Loucy (cell line): ENCODE results near the gene MYG1.
"Not testable (repeated sequence)": the region's sequence is repeated elsewhere in the genome, so short reads cannot be mapped to it uniquely, and the experiment has no call there.

Source experiments
- H2AFZ ChIP-seq: fragments of 200-600 bp; sonication (generic); 2 replicates; pipeline ENCODE4 v1.6.0; 2016; ENCODE audit warnings: antibody characterized with exemption, mild to moderate bottlenecking, low read length, moderate library complexity
- H3F3A ChIP-seq: fragments of 200-600 bp; 2 replicates; pipeline ENCODE4 v1.6.0; 2016; ENCODE audit warnings: antibody characterized with exemption, low read depth, mild to moderate bottlenecking
- H3K27me3 ChIP-seq: fragments of 200-600 bp; sonication (generic); 2 replicates; pipeline ENCODE4 v1.6.1; 2014; ENCODE audit warnings: low read length, mild to moderate bottlenecking; ENCODE audit not compliant: insufficient read depth, poor library complexity, severe bottlenecking
- H3K36me3 ChIP-seq: fragments of 200-600 bp; sonication (generic); 2 replicates; pipeline ENCODE4 v1.6.1; 2016; ENCODE audit warnings: low read length; ENCODE audit not compliant: insufficient read depth
- H3K4me1 ChIP-seq: fragments of 200-600 bp; sonication (generic); 2 replicates; pipeline ENCODE4 v1.5.1; 2014; ENCODE audit warnings: low read length, mild to moderate bottlenecking; ENCODE audit not compliant: insufficient read depth, poor library complexity, severe bottlenecking
- H3K4me2 ChIP-seq: fragments of 200-600 bp; sonication (generic); 2 replicates; pipeline ENCODE4 v1.6.0; 2014; ENCODE audit warnings: antibody characterized with exemption, low read length, low read depth, mild to moderate bottlenecking; ENCODE audit not compliant: poor library complexity, severe bottlenecking
- H3K4me3 ChIP-seq: fragments of 200-600 bp; sonication (generic); 2 replicates; pipeline ENCODE4 v1.5.1; 2014; ENCODE audit warnings: low read length, mild to moderate bottlenecking, mixed read lengths; ENCODE audit not compliant: poor library complexity, severe bottlenecking
- H3K79me2 ChIP-seq: fragments of 200-600 bp; sonication (generic); 2 replicates; pipeline ENCODE4 v1.6.1; 2014; ENCODE audit warnings: low read length; ENCODE audit not compliant: insufficient read depth
- H3K9ac ChIP-seq: fragments of 200-600 bp; sonication (generic); 2 replicates; pipeline ENCODE4 v1.6.0; 2014; ENCODE audit warnings: mild to moderate bottlenecking, low read depth, low read length, moderate library complexity; ENCODE audit not compliant: poor library complexity, severe bottlenecking
- H3K9me2 ChIP-seq: fragments of 200-600 bp; sonication (generic); replicated peaks from 2 replicates; pipeline ENCODE4 v1.6.1; 2016; ENCODE audit warnings: low read depth, low read length, mixed read lengths
- H3K9me3 ChIP-seq: fragments of 200-600 bp; sonication (generic); 2 replicates; pipeline ENCODE4 v1.6.1; 2014; ENCODE audit warnings: mild to moderate bottlenecking, antibody characterized with exemption, low read length, low read depth; ENCODE audit not compliant: insufficient read depth
- H4K20me1 ChIP-seq: fragments of 200-600 bp; sonication (generic); 2 replicates; pipeline ENCODE4 v1.6.0; 2014; ENCODE audit warnings: antibody characterized with exemption, low read length, mild to moderate bottlenecking; ENCODE audit not compliant: insufficient read depth, poor library complexity, severe bottlenecking
- CTCF ChIP-seq: fragments of 200-600 bp; sonication (generic); conservative IDR thresholded peaks from 2 replicates; pipeline ENCODE4 v1.5.1; 2014; ENCODE audit warnings: mild to moderate bottlenecking, antibody characterized with exemption, low read length
- EZH2phosphoT487 ChIP-seq: fragments of 200-600 bp; IDR thresholded peaks from 2 replicates; pipeline ENCODE4 v1.6.1; 2018; ENCODE audit warnings: antibody characterized with exemption, mild to moderate bottlenecking, moderate library complexity, borderline replicate concordance

The MYG1 gene

GRCh38 chr12:53330671-53331070, 31.2 kb downstream of the MYG1 start:
- Histone ChIP-seq H3K27me3 (no peaks in the 10 kb centered on the region), H3K4me2 (no peak overlapping the region), H3K9ac (no peak overlapping the region), H3K9me2 (no peaks in the 10 kb centered on the region), H2AFZ (no peak overlapping the region), H3K36me3 (no peaks in the 10 kb centered on the region), H3K4me1 (peaks cover 5% of the 10 kb centered on the region), H3F3A (no peaks in the 10 kb centered on the region), H3K4me3 (no peak overlapping the region), H4K20me1 (no peaks in the 10 kb centered on the region), H3K79me2 (0 out of 2 replicates have a peak, but pooled peaks cover 4% of the 10 kb centered on the region), H3K9me3 (no peaks in the 10 kb centered on the region)
- TF ChIP-seq CTCF (no peak), EZH2phosphoT487 (no peak)

- H3K4me1 ChIP-seq, H2AFZ ChIP-seq: not testable (repeated sequence)
Measured at GRCh38 chr12:53332339-53332738, 32.8 kb downstream of the MYG1 start.

GRCh38 chr12:53332744-53333143, 33.2 kb downstream of the MYG1 start:
- no peaks in the 10 kb centered on the region for H3K9me2 ChIP-seq
- H3K4me3 ChIP-seq, result no peak overlapping the region
- no peaks in the 10 kb centered on the region for H4K20me1 ChIP-seq
- no peaks in the 10 kb centered on the region for H3K79me2 ChIP-seq
- H2AFZ ChIP-seq, result no peak overlapping the region
- no peak overlapping the region for H3K4me2 ChIP-seq
- TF ChIP-seq EZH2phosphoT487 (no peak), CTCF (no peak)
- H3F3A ChIP-seq, result no peaks in the 10 kb centered on the region
- H3K9me3 ChIP-seq, result no peaks in the 10 kb centered on the region
- no peaks in the 10 kb centered on the region for H3K27me3 ChIP-seq
- no peaks in the 10 kb centered on the region for H3K36me3 ChIP-seq
- peaks cover 3% of the 10 kb centered on the region for H3K4me1 ChIP-seq
- no peak overlapping the region for H3K9ac ChIP-seq

More at GRCh38 chr12:53332339-53332738, 32.8 kb downstream of the MYG1 start:
- H3K9me3 ChIP-seq, H3K27me3 ChIP-seq, H3K9ac ChIP-seq, H3K4me3 ChIP-seq, H3K79me2 ChIP-seq, H3K36me3 ChIP-seq, H3K9me2 ChIP-seq, H3K4me2 ChIP-seq, H3F3A ChIP-seq, H4K20me1 ChIP-seq: not testable (repeated sequence)

- H2AFZ ChIP-seq, result no peak overlapping the region
- no peaks in the 10 kb centered on the region for H3F3A ChIP-seq
- no peaks in the 10 kb centered on the region for H3K79me2 ChIP-seq
- H3K9me3 ChIP-seq, result no peaks in the 10 kb centered on the region
- no peaks in the 10 kb centered on the region for H4K20me1 ChIP-seq
- no peaks in the 10 kb centered on the region for H3K27me3 ChIP-seq
- H3K4me2 ChIP-seq, result no peak overlapping the region
- H3K9ac ChIP-seq, result no peak overlapping the region
- H3K36me3 ChIP-seq, result no peaks in the 10 kb centered on the region
- H3K4me1 ChIP-seq, result peaks cover 8% of the 10 kb centered on the region
- TF ChIP-seq CTCF (no peak), EZH2phosphoT487 (no peak)
- H3K4me3 ChIP-seq, result no peak overlapping the region
- H3K9me2 ChIP-seq, result no peaks in the 10 kb centered on the region
Measured at GRCh38 chr12:53333289-53333688, 33.8 kb downstream of the MYG1 start.
